ENCODE measurements around the gene TMEM72. TPM values are rescaled to one million over a fixed set of nuclear protein-coding genes. Genes with fewer than 3 reads are reported as not detected.
A peak's percentile ranks its signal among the peaks of the same experiment; 100 is the strongest.

TMEM72 gene
- total and polyA plus RNA-seq, 3 experiments from 2014 or later, result not detected

DNA sequence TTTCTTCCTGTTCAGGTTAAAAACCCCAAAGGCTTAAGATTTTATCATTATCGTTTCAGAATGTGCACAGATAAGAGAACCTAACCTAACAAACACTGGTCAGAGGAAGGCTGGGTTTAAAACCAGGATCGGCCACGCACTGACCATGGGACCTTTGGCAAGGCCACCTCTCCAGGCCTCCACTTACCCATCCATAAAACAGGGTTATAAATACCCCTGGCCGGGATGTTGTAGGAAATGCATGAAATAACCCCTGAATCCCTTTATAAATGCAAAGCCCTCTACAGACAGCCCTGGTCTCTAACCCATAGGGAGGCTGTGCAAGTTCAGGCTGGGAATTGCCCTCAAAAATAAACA, 67.1 kb downstream of the TMEM72 start:
- ChIA-PET POLR2A (no interaction called here), CTCF (interaction anchor here (6.2 kb wide), 1 partner anchor 45 kb away, joined by 36 read pairs; no protein-coding TSS in a partner anchor)
- Histone ChIP-seq H3K9me3 (ENCODE audit: low read length) (no peaks in the 10 kb centered on the region), H3K4me3 (ENCODE audit: low read length) (no peak overlapping the region), H3K27ac (ENCODE audit: low read depth, low read length) (peak overlapping the region; percentile 44), H3K27me3 (ENCODE audit: insufficient read depth, low read length, poor library complexity, severe bottlenecking) (no peaks in the 10 kb centered on the region), H3K36me3 (ENCODE audit: insufficient read depth, low read length) (no peaks in the 10 kb centered on the region), H3K4me1 (ENCODE audit: insufficient read depth, low read length) (peaks cover 15% of the 10 kb centered on the region)
- H3K4me1 Mint-ChIP-seq, result peaks cover 2 to 18% (median 9%) of the 10 kb centered on the region in 3 donors
- H3K27me3 Mint-ChIP-seq, result no peaks in the 10 kb centered on the region
- no peak overlapping the region for H3K27ac Mint-ChIP-seq
- no peak overlapping the region for H3K4me3 Mint-ChIP-seq
- DNase-seq, result no peak
- no peaks in the 10 kb centered on the region for H3K9me3 Mint-ChIP-seq
- no peaks in the 10 kb centered on the region for H3K36me3 Mint-ChIP-seq

DNA sequence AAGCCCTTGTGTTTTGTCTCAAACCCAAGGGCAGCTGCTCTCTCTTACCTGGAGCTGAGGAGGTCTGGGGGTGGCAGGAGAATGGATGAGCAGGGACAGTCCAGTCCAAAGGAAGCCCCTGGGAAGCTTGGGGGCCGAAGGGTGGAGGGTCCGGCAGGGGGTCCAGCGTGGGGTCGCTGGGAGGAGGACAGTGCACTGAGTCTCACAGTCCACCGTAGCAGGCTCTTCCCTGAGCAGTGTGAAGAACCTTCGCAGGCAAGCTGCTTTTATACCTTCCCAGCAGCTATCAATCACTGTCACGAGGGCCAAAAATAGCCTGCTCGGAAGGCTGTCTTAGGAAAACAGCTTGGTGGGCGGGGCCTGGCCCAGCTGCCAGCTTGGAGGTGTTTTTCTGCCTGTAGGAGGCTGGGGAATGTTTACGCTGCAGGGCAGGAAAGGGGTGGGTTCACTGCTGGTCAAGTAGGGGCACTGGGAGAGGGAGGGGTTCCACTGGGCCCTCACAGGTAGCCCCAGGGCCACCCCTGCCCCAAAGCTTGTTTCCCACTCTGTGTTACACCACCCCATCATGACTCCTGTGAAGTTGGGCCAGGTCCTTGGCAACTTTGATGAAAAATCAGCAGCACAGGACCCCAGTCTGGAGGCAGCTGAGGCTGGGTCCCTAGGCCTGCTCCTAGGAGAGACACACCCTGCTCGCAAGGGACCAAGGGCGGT, 67.6 kb downstream of the TMEM72 start, which contains the start of gene DEPP1:
Gene DEPP1, minus strand, starts transcription at position 240 of the 711 bp plus-strand sequence. CDS start 779 bp downstream, outside the sequence.
- Histone ChIP-seq H3K9me3 (ENCODE audit: low read length) (no peaks in the 10 kb centered on the region), H3K27ac (ENCODE audit: low read depth, low read length) (peak within 1 kb of the TSS; percentile 44), H3K4me3 (ENCODE audit: low read length) (no peak within 1 kb of the TSS), H3K36me3 (ENCODE audit: insufficient read depth, low read length) (no peaks in the 10 kb centered on the region), H3K4me1 (ENCODE audit: insufficient read depth, low read length) (peaks cover 12% of the 10 kb centered on the region), H3K27me3 (ENCODE audit: insufficient read depth, low read length, poor library complexity, severe bottlenecking) (no peaks in the 10 kb centered on the region)
- Mint-ChIP-seq H3K36me3 (no peaks in the 10 kb centered on the region), H3K4me1 (peaks cover 2 to 14% (median 5%) of the 10 kb centered on the region in 3 donors), H3K4me3 (no peak within 1 kb of the TSS), H3K27me3 (no peaks in the 10 kb centered on the region), H3K9me3 (no peaks in the 10 kb centered on the region), H3K27ac (peak within 1 kb of the TSS in 1 of 8 donors; percentile 86)
- CTCF ChIA-PET, result interaction anchor here (6.2 kb wide), 1 partner anchor 46 kb away, joined by 36 read pairs; no protein-coding TSS in a partner anchor
- POLR2A ChIA-PET, result no interaction called here
- no peak for DNase-seq

DNA sequence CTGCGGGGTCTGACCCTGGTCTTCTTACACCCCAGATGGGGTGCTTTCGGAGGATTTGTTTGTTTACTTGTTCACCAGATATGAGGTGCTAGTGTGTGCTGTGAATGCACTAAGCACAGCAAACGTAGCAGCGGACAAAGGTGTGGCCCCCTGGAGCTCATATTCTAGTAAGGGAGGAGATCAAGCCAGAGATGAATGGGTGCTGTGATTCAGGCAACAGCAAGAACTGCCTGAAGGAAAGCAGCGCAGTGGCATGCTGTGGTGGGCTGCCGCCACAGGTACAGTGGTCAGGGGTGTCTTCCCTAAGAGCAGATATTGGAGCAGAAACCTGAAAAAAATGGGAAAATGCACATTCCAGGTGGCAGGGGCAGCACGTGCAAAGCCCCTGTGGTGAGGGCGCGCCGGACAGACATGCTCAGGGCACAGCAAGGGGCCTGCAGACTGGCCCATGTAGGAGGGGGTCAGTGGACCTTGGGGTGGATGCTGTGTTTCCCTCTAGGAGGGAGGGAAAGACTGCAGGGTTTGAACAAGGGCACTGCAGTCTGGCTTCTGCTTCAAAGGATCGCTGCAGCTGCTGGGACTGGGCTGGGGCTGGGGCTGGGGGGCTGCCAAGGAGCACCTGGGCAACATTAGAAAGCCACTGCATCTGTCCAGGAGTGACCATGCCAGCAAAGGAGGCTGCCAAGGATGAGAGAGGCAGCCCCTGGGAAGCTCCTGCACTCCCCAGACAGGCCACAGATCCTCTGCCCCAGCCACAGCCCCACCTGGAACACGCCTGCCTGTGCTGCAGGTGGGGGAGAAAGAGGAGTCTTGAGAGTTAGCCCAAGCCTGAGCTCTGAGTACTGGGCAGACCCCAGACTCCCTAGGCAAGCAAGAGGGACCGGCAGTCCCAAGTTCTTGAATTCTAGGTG, 68.4 kb downstream of the TMEM72 start:
- no peak for DNase-seq
- POLR2A ChIA-PET, result no interaction called here
- H3K27ac Mint-ChIP-seq, result peak overlapping the region in 1 of 8 donors; percentile 54
- H3K4me1 Mint-ChIP-seq, result peaks cover 0 to 6% (median 2%) of the 10 kb centered on the region in 3 donors
- H3K4me1 ChIP-seq (ENCODE audit: insufficient read depth, low read length), result peaks cover 3% of the 10 kb centered on the region
- H3K27me3 ChIP-seq (ENCODE audit: insufficient read depth, low read length, poor library complexity, severe bottlenecking), result no peaks in the 10 kb centered on the region
- no peaks in the 10 kb centered on the region for H3K36me3 Mint-ChIP-seq
- H3K4me3 Mint-ChIP-seq, result no peak overlapping the region
- peak overlapping the region; percentile 27 for H3K27ac ChIP-seq (ENCODE audit: low read depth, low read length)
- H3K27me3 Mint-ChIP-seq, result no peaks in the 10 kb centered on the region
- H3K9me3 ChIP-seq (ENCODE audit: low read length), result no peaks in the 10 kb centered on the region
- H3K4me3 ChIP-seq (ENCODE audit: low read length), result no peak overlapping the region
- CTCF ChIA-PET, result interaction anchor here (0.8 to 6.2 kb wide), 2 partner anchors 10 to 47 kb away, joined by 3 to 36 read pairs; no protein-coding TSS in a partner anchor
- no peaks in the 10 kb centered on the region for H3K36me3 ChIP-seq (ENCODE audit: insufficient read depth, low read length)
- no peaks in the 10 kb centered on the region for H3K9me3 Mint-ChIP-seq

DNA sequence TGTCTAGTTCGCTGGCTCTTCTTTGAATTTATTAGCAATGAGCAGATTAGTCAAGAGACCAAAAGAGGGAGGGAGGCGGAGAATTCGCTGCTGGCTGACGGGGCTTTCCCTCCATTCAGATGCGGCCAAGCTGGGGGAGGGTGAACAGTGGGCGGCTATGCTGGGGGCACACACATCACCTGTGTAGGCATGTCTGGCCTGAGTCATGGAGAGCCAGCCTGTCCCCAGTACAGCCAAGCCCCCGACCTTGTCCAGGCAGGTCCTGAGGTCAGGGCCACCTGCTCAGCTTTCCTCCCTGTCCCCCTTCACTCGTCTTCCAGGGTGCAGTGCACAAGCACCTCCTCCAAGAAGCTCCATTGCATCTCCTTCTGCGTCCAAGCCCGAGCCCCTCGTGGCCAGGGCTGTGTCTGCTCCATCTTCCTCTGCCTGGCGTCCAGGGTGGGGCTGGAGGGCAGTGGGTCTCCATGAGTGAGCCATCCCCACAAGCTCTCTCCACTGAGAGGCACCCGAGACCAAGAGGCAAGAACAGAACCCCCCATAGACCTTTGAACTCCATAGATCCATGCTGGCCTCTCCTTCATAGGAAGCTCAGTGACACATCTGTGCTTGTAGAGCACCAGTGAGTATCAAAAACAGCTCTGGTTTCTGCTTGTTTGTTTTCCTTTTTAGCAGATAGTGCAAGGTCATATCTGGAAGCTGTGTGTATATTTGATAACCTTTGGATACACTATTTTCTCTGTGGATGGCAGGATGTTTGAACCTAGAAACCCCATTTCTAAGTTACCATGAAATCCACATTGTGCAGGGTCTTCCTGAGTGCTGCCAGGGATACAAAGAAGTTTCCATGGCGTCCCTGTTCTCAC, 69.4 kb downstream of the TMEM72 start:
- Mint-ChIP-seq H3K4me1 (peaks cover 0 to 4% (median 2%) of the 10 kb centered on the region in 3 donors), H3K9me3 (no peaks in the 10 kb centered on the region), H3K4me3 (no peak overlapping the region), H3K27ac (peak overlapping the region in 2 of 8 donors; percentile 54 to 61), H3K27me3 (no peaks in the 10 kb centered on the region), H3K36me3 (no peaks in the 10 kb centered on the region)
- POLR2A ChIA-PET, result no interaction called here
- Histone ChIP-seq H3K36me3 (ENCODE audit: insufficient read depth, low read length) (no peaks in the 10 kb centered on the region), H3K9me3 (ENCODE audit: low read length) (no peaks in the 10 kb centered on the region), H3K4me3 (ENCODE audit: low read length) (no peak overlapping the region), H3K27me3 (ENCODE audit: insufficient read depth, low read length, poor library complexity, severe bottlenecking) (no peaks in the 10 kb centered on the region), H3K4me1 (ENCODE audit: insufficient read depth, low read length) (no peaks in the 10 kb centered on the region), H3K27ac (ENCODE audit: low read depth, low read length) (no peak overlapping the region)
- CTCF ChIA-PET, result interaction anchor here (0.8 to 6.2 kb wide), 2 partner anchors 9 to 48 kb away, joined by 3 to 36 read pairs; no protein-coding TSS in a partner anchor
- DNase-seq, result no peak

DNA sequence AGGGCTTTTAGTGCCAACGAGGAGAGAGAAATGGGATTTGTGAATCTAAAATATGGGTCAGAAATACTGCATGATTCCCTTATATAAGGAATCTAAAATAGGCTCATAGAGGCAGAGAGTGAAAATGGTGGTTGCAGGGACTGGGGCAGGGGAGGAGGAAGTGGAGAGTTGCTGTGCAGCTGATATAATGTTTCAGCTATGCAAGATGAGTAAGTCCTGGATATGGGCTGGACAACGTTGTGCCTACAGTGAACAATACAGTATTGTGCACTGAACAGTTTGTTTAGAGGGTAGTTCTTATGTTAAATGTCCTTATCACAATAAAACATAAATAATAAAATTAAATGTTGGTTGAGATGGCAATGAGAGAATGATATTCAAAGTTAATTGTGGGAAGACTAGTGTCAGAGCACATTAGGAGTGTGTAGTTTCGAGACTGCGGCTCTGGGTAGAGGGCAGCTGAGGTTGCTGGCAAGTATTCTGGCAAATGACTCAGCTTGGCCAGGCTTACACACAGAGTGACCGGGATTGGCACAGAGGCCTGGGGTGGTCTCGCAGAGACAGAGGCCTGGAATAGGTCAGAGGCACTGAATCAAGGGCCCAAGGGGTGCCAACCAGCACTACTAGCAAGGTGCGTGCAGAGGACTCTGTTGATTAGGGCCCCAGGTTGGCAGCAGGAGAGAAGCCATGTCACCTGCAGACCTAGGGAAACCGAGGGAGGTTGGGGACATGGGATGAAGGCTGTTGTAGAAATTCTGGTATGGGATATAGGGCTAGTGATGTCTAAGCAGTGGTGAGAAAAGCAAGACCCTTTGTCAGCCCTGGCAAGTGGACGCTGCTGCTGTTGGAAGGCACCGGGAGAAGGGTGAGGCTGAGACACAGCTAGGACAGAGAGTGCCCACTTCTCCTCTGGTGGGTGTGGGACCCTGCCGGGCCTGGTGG, 70.3 kb downstream of the TMEM72 start:
- Mint-ChIP-seq H3K4me3 (no peak overlapping the region), H3K36me3 (no peaks in the 10 kb centered on the region), H3K9me3 (no peaks in the 10 kb centered on the region), H3K27me3 (peaks cover 0 to 3% of the 10 kb centered on the region in 2 donors), H3K27ac (no peak overlapping the region), H3K4me1 (no peaks in the 10 kb centered on the region)
- POLR2A ChIA-PET, result no interaction called here
- H3K4me1 ChIP-seq (ENCODE audit: insufficient read depth, low read length), result no peaks in the 10 kb centered on the region
- no peaks in the 10 kb centered on the region for H3K36me3 ChIP-seq (ENCODE audit: insufficient read depth, low read length)
- no peaks in the 10 kb centered on the region for H3K27me3 ChIP-seq (ENCODE audit: insufficient read depth, low read length, poor library complexity, severe bottlenecking)
- no peaks in the 10 kb centered on the region for H3K9me3 ChIP-seq (ENCODE audit: low read length)
- no peak overlapping the region for H3K27ac ChIP-seq (ENCODE audit: low read depth, low read length)
- no peak overlapping the region for H3K4me3 ChIP-seq (ENCODE audit: low read length)
- CTCF ChIA-PET, result interaction anchor here (6.2 kb wide), 1 partner anchor 49 kb away, joined by 36 read pairs; no protein-coding TSS in a partner anchor
- no peak for DNase-seq

DNA sequence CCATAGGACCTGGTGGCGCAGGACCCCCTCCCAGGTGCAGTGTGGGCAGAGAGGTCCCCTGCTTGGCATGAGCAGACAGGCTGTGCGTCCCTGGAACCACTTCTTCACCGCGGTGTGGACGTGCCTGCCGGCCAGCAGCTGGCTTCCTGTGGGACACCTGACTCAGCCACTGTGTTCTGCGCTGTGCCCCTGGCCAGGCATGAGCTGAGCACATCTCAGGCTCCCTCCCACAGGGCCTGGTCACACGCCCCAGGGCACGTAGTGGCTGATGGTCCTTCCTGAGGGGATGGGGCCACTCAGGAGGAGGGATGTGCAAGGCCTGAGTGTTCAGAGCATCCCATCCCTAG, 71.0 kb downstream of the TMEM72 start:
- Histone ChIP-seq H3K27me3 (ENCODE audit: insufficient read depth, low read length, poor library complexity, severe bottlenecking) (no peaks in the 10 kb centered on the region), H3K36me3 (ENCODE audit: insufficient read depth, low read length) (no peaks in the 10 kb centered on the region), H3K9me3 (ENCODE audit: low read length) (no peaks in the 10 kb centered on the region), H3K4me1 (ENCODE audit: insufficient read depth, low read length) (no peaks in the 10 kb centered on the region), H3K27ac (ENCODE audit: low read depth, low read length) (no peak overlapping the region), H3K4me3 (ENCODE audit: low read length) (no peak overlapping the region)
- Mint-ChIP-seq H3K27me3 (peaks cover 0 to 3% of the 10 kb centered on the region in 2 donors), H3K27ac (no peak overlapping the region), H3K9me3 (no peaks in the 10 kb centered on the region), H3K36me3 (no peaks in the 10 kb centered on the region), H3K4me1 (no peaks in the 10 kb centered on the region), H3K4me3 (no peak overlapping the region)
- no peak for DNase-seq
- ChIA-PET POLR2A (no interaction called here), CTCF (interaction anchor here (1.5 kb wide), 1 partner anchor 18 kb away, joined by 4 read pairs; no protein-coding TSS in a partner anchor)

DNA sequence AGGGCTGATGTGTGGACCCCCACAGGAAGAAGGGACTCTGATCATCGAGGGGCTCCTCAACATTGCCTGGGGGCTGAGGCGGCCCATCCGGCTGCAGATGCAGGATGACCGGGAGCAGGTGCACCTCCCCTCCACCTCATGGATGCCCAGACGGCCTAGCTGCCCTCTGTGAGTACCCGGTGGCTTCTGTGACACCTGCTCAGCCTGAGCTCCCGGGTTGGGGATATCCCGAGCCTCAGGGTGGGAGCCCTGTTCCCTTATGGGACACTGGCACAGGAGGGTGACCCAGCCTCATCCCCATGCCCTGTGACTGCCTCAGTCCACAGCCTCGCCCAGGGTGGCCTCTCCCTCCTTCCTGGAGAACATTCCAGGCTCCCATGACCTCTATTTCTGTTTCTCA, 71.4 kb downstream of the TMEM72 start:
- H3K27ac Mint-ChIP-seq, result no peak overlapping the region
- no peak overlapping the region for H3K4me3 ChIP-seq (ENCODE audit: low read length)
- CTCF ChIA-PET, result interaction anchor here (1.5 kb wide), 1 partner anchor 17 kb away, joined by 4 read pairs; no protein-coding TSS in a partner anchor

More for the DNA sequence above, 71.4 kb downstream of the TMEM72 start:
- H3K4me1 ChIP-seq (ENCODE audit: insufficient read depth, low read length), result no peaks in the 10 kb centered on the region
- Mint-ChIP-seq H3K36me3 (no peaks in the 10 kb centered on the region), H3K4me1 (no peaks in the 10 kb centered on the region), H3K4me3 (no peak overlapping the region), H3K9me3 (no peaks in the 10 kb centered on the region), H3K27me3 (peaks cover 0 to 3% of the 10 kb centered on the region in 2 donors)
- no peaks in the 10 kb centered on the region for H3K36me3 ChIP-seq (ENCODE audit: insufficient read depth, low read length)
- no peak for DNase-seq
- no peaks in the 10 kb centered on the region for H3K9me3 ChIP-seq (ENCODE audit: low read length)
- no peak overlapping the region for H3K27ac ChIP-seq (ENCODE audit: low read depth, low read length)
- POLR2A ChIA-PET, result no interaction called here
- H3K27me3 ChIP-seq (ENCODE audit: insufficient read depth, low read length, poor library complexity, severe bottlenecking), result no peaks in the 10 kb centered on the region
